ENCODE data around the gene HBS1L. TPM values are rescaled to one million over a fixed set of nuclear protein-coding genes. Genes with fewer than 3 reads are reported as not detected.

The HBS1L gene
- total and polyA plus RNA-seq, 5 donors from 2014 or later: 49.4 to 109 (median 64.5) TPM

DNA sequence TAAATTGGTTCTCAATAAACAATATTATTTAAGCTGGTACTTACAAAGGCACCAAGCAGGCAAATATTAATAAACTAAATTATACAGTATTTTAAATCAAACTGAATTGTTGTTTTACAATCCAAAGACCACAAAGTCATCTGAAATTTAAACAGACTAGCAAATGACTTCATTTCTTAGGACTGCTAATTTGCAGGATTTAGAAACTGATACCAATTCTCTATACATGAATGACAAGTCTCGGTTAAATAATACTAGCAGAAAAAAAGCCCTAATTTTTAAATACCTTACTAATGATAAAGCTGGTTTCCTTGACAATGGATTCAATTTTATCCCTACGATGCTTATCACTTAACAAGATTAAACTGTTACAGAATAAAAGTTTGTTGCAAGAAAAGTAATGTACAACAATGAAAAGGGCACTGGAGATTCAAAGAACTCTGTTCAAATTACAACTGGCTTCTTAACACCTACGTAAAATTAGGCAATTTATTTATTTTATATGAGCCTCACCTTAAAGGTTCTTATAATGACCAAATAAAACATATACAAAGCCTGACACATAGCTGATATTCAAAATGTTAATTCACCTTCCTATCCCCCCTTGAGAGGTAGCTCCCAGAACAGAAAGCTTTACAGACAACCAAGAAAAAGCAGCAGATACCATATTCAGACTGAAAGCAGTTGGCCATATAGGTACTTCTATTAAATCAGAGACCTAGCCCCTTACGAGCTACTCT, 33.1 kb downstream of the HBS1L start:
- peak in 1 of 2 donors; percentile 49 for ATAC-seq (ENCODE audit: low read depth in 2 of 2)
- no peaks in the 10 kb centered on the region for H3K9me3 Mint-ChIP-seq
- H3K27me3 Mint-ChIP-seq: no peaks in the 10 kb centered on the region
- peak overlapping the region; percentile 49 to 76 (median 64) for H3K4me3 Mint-ChIP-seq
- peaks cover 40 to 78% (median 56%) of the 10 kb centered on the region in 4 donors for H3K4me1 Mint-ChIP-seq
- no peaks in the 10 kb centered on the region for H3K9me3 ChIP-seq (ENCODE audit: control insufficient read depth in 2 of 2, low read length in 2 of 2)
- H3K4me3 ChIP-seq (ENCODE audit: low read depth, low read length): peak overlapping the region; percentile 82
- peak overlapping the region; percentile 73 for H3K27ac ChIP-seq (ENCODE audit: insufficient read depth, low read length, poor library complexity, severe bottlenecking)
- H3K36me3 ChIP-seq (ENCODE audit: control insufficient read depth, insufficient read depth, low read length): no peaks in the 10 kb centered on the region
- peak in 1 of 3 donors; percentile 38 for DNase-seq
- peak overlapping the region; percentile 44 to 96 (median 89) for H3K27ac Mint-ChIP-seq
- peaks cover 77% of the 10 kb centered on the region for H3K4me1 ChIP-seq (ENCODE audit: control insufficient read depth, insufficient read depth, low read length, poor library complexity, severe bottlenecking)
- no peaks in the 10 kb centered on the region for H3K27me3 ChIP-seq (ENCODE audit: control insufficient read depth, insufficient read depth, low read length)
- peaks cover 11% of the 10 kb centered on the region for H3K36me3 Mint-ChIP-seq

DNA sequence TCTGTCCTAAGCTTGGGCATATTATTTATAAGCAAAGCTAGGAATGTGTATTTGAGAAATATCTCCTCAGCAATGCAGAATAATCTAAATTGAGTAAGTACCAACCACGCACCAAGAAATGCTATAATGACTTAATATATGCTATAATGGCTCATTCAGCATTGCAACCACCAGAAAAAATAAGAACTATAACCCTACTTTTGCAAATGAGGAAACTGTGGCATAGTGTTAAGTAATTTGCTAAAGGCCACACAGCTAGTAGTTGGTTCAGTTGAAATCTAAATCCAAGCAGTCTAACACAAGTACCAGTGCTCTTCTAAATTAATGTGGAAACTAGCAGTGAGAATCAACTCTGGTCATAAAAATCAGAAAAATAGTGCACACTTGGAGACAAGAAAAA, 35.7 kb downstream of the HBS1L start:
- no peaks in the 10 kb centered on the region for H3K9me3 Mint-ChIP-seq
- H3K27ac Mint-ChIP-seq: peak overlapping the region; percentile 15 to 93 (median 18)
- Histone ChIP-seq H3K4me1 (ENCODE audit: control insufficient read depth, insufficient read depth, low read length, poor library complexity, severe bottlenecking) (peaks cover 77% of the 10 kb centered on the region), H3K27ac (ENCODE audit: insufficient read depth, low read length, poor library complexity, severe bottlenecking) (peak overlapping the region; percentile 73), H3K9me3 (ENCODE audit: control insufficient read depth in 2 of 2, low read length in 2 of 2) (no peaks in the 10 kb centered on the region), H3K4me3 (ENCODE audit: low read depth, low read length) (peak overlapping the region; percentile 13), H3K27me3 (ENCODE audit: control insufficient read depth, insufficient read depth, low read length) (no peaks in the 10 kb centered on the region), H3K36me3 (ENCODE audit: control insufficient read depth, insufficient read depth, low read length) (no peaks in the 10 kb centered on the region)
- peaks cover 4% of the 10 kb centered on the region for H3K36me3 Mint-ChIP-seq
- DNase-seq (no peak), ATAC-seq (ENCODE audit: low read depth in 2 of 2) (no peak)
- no peaks in the 10 kb centered on the region for H3K27me3 Mint-ChIP-seq
- H3K4me3 Mint-ChIP-seq: peak overlapping the region in 1 of 4 donors; percentile 13
- H3K4me1 Mint-ChIP-seq: peaks cover 43 to 80% (median 54%) of the 10 kb centered on the region in 4 donors

DNA sequence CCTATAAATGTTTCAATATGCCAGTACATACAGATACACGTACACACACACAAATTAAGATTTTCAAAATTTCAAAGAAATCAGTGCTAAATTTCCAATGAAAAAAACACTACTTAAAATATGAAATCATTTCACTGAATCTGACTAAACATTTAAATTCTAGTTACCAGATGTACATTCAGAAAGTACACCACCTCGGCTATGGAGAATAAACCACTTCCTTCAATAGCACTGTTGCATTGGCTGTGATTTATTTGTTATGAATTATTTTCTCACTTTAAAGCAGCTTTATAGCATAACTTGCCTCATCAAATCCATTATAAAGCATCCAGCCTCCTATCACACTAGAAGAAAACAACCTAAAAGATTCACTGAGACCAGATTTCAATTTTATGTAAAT, 36.6 kb downstream of the HBS1L start:
- Histone ChIP-seq H3K9me3 (ENCODE audit: control insufficient read depth in 2 of 2, low read length in 2 of 2) (no peaks in the 10 kb centered on the region), H3K27ac (ENCODE audit: insufficient read depth, low read length, poor library complexity, severe bottlenecking) (peak overlapping the region; percentile 73), H3K36me3 (ENCODE audit: control insufficient read depth, insufficient read depth, low read length) (no peaks in the 10 kb centered on the region), H3K4me3 (ENCODE audit: low read depth, low read length) (peak overlapping the region; percentile 74), H3K4me1 (ENCODE audit: control insufficient read depth, insufficient read depth, low read length, poor library complexity, severe bottlenecking) (peaks cover 86% of the 10 kb centered on the region), H3K27me3 (ENCODE audit: control insufficient read depth, insufficient read depth, low read length) (no peaks in the 10 kb centered on the region)
- peaks cover 4% of the 10 kb centered on the region for H3K36me3 Mint-ChIP-seq
- peak in 2 of 3 donors; percentile 36 to 80 for DNase-seq
- H3K9me3 Mint-ChIP-seq: no peaks in the 10 kb centered on the region
- H3K4me3 Mint-ChIP-seq: peak overlapping the region; percentile 40 to 72 (median 69)
- peak; percentile 29 to 37 for ATAC-seq (ENCODE audit: low read depth in 2 of 2)
- H3K27me3 Mint-ChIP-seq: no peaks in the 10 kb centered on the region
- peaks cover 50 to 86% (median 62%) of the 10 kb centered on the region in 4 donors for H3K4me1 Mint-ChIP-seq
- peak overlapping the region; percentile 34 to 74 (median 66) for H3K27ac Mint-ChIP-seq

DNA sequence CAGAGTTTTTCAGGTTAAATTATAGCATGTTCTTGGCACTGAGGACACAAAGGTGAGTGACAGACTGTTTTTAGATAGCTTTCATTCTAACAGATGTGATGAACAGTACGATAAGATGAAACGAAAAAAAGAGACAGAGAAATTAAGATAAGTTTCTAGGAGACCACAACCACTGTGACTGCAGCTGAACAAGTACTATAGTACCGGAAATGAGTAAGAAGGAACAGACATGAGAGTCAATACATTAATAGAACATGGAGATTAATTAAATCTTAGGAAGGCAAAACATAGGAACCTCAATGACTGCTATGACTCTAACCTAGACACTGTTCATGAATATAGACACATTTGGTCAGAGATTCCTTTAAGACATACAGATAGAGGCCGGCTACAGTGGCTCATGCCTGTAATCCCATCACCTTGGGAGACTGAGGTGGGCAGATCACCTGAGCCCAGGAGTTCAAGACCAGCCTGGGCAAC, 40.2 kb downstream of the HBS1L start:
- H3K27me3 Mint-ChIP-seq: no peaks in the 10 kb centered on the region
- DNase-seq: peak; percentile 6 to 89 (median 72)
- H3K27me3 ChIP-seq (ENCODE audit: control insufficient read depth, insufficient read depth, low read length): no peaks in the 10 kb centered on the region
- H3K4me1 Mint-ChIP-seq: peaks cover 30 to 73% (median 54%) of the 10 kb centered on the region in 4 donors
- peak overlapping the region; percentile 83 for H3K27ac ChIP-seq (ENCODE audit: insufficient read depth, low read length, poor library complexity, severe bottlenecking)
- H3K4me1 ChIP-seq (ENCODE audit: control insufficient read depth, insufficient read depth, low read length, poor library complexity, severe bottlenecking): peaks cover 59% of the 10 kb centered on the region
- peak overlapping the region; percentile 83 for H3K4me3 ChIP-seq (ENCODE audit: low read depth, low read length)
- H3K9me3 ChIP-seq (ENCODE audit: control insufficient read depth in 2 of 2, low read length in 2 of 2): no peaks in the 10 kb centered on the region
- H3K36me3 ChIP-seq (ENCODE audit: control insufficient read depth, insufficient read depth, low read length): peaks cover 2% of the 10 kb centered on the region
- peak overlapping the region; percentile 81 to 97 (median 89) for H3K27ac Mint-ChIP-seq
- H3K9me3 Mint-ChIP-seq: no peaks in the 10 kb centered on the region
- peak; percentile 92 to 94 for ATAC-seq (ENCODE audit: low read depth in 2 of 2)
- peaks cover 7% of the 10 kb centered on the region for H3K36me3 Mint-ChIP-seq
- H3K4me3 Mint-ChIP-seq: peak overlapping the region; percentile 33 to 64 (median 46)

DNA sequence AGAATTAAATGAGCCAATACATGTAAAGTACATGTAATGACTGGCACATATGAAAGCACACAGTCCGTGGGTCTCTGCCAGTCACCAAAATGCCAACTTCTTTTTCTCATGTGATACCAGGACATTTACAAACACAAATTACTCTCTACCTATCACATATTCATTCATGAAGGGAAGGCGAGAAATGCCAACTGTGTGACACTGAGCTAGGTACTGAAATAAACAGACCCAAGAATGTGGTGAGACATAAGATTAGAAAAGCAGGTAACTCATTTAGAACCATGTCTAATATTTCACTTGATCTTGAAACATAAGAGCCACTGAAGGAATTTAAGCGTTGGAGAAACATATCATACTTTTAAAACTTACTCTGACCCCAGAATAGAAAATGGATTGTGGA, 41.4 kb downstream of the HBS1L start:
- Histone ChIP-seq H3K4me1 (ENCODE audit: control insufficient read depth, insufficient read depth, low read length, poor library complexity, severe bottlenecking) (peaks cover 58% of the 10 kb centered on the region), H3K27ac (ENCODE audit: insufficient read depth, low read length, poor library complexity, severe bottlenecking) (peak overlapping the region; percentile 83), H3K9me3 (ENCODE audit: control insufficient read depth in 2 of 2, low read length in 2 of 2) (no peaks in the 10 kb centered on the region), H3K27me3 (ENCODE audit: control insufficient read depth, insufficient read depth, low read length) (no peaks in the 10 kb centered on the region), H3K4me3 (ENCODE audit: low read depth, low read length) (peak overlapping the region; percentile 83), H3K36me3 (ENCODE audit: control insufficient read depth, insufficient read depth, low read length) (peaks cover 2% of the 10 kb centered on the region)
- ATAC-seq (ENCODE audit: low read depth in 2 of 2) (no peak), DNase-seq (no peak)
- peaks cover 34 to 64% (median 54%) of the 10 kb centered on the region in 4 donors for H3K4me1 Mint-ChIP-seq
- peak overlapping the region; percentile 4 to 61 (median 28) for H3K4me3 Mint-ChIP-seq
- H3K27me3 Mint-ChIP-seq: no peaks in the 10 kb centered on the region
- peaks cover 7% of the 10 kb centered on the region for H3K36me3 Mint-ChIP-seq
- H3K9me3 Mint-ChIP-seq: no peaks in the 10 kb centered on the region
- peak overlapping the region; percentile 76 to 88 (median 81) for H3K27ac Mint-ChIP-seq

DNA sequence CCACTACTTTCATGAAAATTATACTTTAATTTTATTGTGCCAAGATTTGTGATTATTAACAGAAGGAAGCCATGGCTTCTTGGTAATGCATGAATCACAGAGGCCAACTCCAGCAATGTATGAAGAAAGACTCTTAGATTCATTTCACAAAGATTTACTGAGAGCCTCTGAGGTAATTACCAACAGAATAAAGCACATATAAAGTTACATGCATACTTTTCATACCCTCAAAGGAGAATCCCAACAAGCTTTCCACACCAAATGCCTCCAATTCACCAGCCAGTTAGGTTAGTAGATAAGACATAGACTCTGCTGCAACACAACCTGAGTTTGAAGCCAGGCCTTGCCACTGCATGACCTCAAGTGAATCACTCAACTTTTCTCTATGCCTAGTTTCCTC, 41.9 kb downstream of the HBS1L start:
- Mint-ChIP-seq H3K36me3 (peaks cover 7% of the 10 kb centered on the region), H3K27me3 (no peaks in the 10 kb centered on the region)

DNA sequence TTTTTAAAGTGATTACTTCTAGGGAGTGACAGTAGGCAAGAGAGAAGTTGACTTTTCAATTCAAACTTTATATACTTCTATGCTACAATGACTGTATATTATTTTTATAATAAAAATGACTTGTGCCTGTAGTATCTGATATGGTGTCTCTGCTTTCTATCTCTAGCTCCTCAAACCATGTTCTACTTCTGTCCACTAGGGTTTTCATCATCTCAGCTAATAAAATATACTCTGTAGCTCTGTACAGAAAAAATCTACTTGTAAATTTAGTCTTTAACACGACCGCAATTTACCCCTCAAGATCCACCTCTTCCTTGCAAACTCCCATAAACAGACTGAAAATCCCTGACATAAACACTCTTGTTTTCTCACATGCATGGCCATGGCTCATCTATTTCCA, 42.3 kb downstream of the HBS1L start:
- H3K4me3 ChIP-seq (ENCODE audit: low read depth, low read length): no peak overlapping the region
- H3K9me3 ChIP-seq (ENCODE audit: control insufficient read depth in 2 of 2, low read length in 2 of 2): no peaks in the 10 kb centered on the region
- H3K27ac Mint-ChIP-seq: peak overlapping the region; percentile 81 to 88 (median 87)
- H3K36me3 Mint-ChIP-seq: peaks cover 7% of the 10 kb centered on the region
- no peaks in the 10 kb centered on the region for H3K9me3 Mint-ChIP-seq
- no peaks in the 10 kb centered on the region for H3K27me3 Mint-ChIP-seq
- peaks cover 2% of the 10 kb centered on the region for H3K36me3 ChIP-seq (ENCODE audit: control insufficient read depth, insufficient read depth, low read length)
- ATAC-seq (ENCODE audit: low read depth in 2 of 2) (no peak), DNase-seq (no peak)
- peak overlapping the region in 3 of 4 donors; percentile 11 to 79 (median 37) for H3K4me3 Mint-ChIP-seq
- H3K27ac ChIP-seq (ENCODE audit: insufficient read depth, low read length, poor library complexity, severe bottlenecking): peak overlapping the region; percentile 83
- peaks cover 58% of the 10 kb centered on the region for H3K4me1 ChIP-seq (ENCODE audit: control insufficient read depth, insufficient read depth, low read length, poor library complexity, severe bottlenecking)
- peaks cover 36 to 62% (median 55%) of the 10 kb centered on the region in 4 donors for H3K4me1 Mint-ChIP-seq
- H3K27me3 ChIP-seq (ENCODE audit: control insufficient read depth, insufficient read depth, low read length): no peaks in the 10 kb centered on the region

More for the DNA sequence above, 41.9 kb downstream of the HBS1L start:
- Histone ChIP-seq H3K36me3 (ENCODE audit: control insufficient read depth, insufficient read depth, low read length) (peaks cover 2% of the 10 kb centered on the region), H3K9me3 (ENCODE audit: control insufficient read depth in 2 of 2, low read length in 2 of 2) (no peaks in the 10 kb centered on the region), H3K4me3 (ENCODE audit: low read depth, low read length) (peak overlapping the region; percentile 83), H3K27ac (ENCODE audit: insufficient read depth, low read length, poor library complexity, severe bottlenecking) (peak overlapping the region; percentile 83), H3K27me3 (ENCODE audit: control insufficient read depth, insufficient read depth, low read length) (no peaks in the 10 kb centered on the region), H3K4me1 (ENCODE audit: control insufficient read depth, insufficient read depth, low read length, poor library complexity, severe bottlenecking) (peaks cover 58% of the 10 kb centered on the region)
- ATAC-seq (ENCODE audit: low read depth in 2 of 2) (no peak), DNase-seq (no peak)
- Mint-ChIP-seq H3K27ac (peak overlapping the region; percentile 81 to 88 (median 87)), H3K9me3 (no peaks in the 10 kb centered on the region), H3K4me3 (peak overlapping the region in 3 of 4 donors; percentile 37 to 79 (median 61)), H3K4me1 (peaks cover 34 to 59% (median 55%) of the 10 kb centered on the region in 4 donors)
